ENCODE data around the gene SCG2. TPM values are rescaled to one million over a fixed set of nuclear protein-coding genes. Genes with fewer than 3 reads are reported as not detected.
A peak's percentile ranks its signal among the peaks of the same experiment; 100 is the strongest.

SCG2 gene
- total RNA-seq, 1 experiment from 2014 or later, result 19.8 TPM

GRCh38 chr2:223587301-223587700, 14.9 kb downstream of the SCG2 start:
- intact Hi-C loops (cut with micrococcal nuclease), result no loop called here
- Histone ChIP-seq H3K9ac (ENCODE audit: low read length) (no peak overlapping the region), H3K27me3 (ENCODE audit: insufficient read depth, low read length) (no peaks in the 10 kb centered on the region), H3K4me3 (replicated peaks in 1 of 2; ENCODE audit: low read depth in 1 of 2, low read length in 2 of 2) (no peak overlapping the region), H3K4me1 (ENCODE audit: control insufficient read depth in 1 of 2, insufficient read depth in 2 of 2, low read length in 2 of 2) (peaks cover 21 to 34% of the 10 kb centered on the region in 2 experiments; a peak in 3 of 4 replicates), H3K9me3 (ENCODE audit: control insufficient read depth in 1 of 2, insufficient read depth in 1 of 2, low read depth in 1 of 2, low read length in 2 of 2) (no peaks in the 10 kb centered on the region), H4K20me1 (ENCODE audit: insufficient read depth) (no peaks in the 10 kb centered on the region), H3K9me2 (ENCODE audit: insufficient read depth) (no peaks in the 10 kb centered on the region), H3K79me2 (ENCODE audit: insufficient read depth, low read length) (no peaks in the 10 kb centered on the region), H3K36me3 (ENCODE audit: control insufficient read depth in 1 of 2, insufficient read depth in 2 of 2, low read length in 2 of 2) (no peaks in the 10 kb centered on the region), H2AFZ (ENCODE audit: low read depth, low read length, poor library complexity, severe bottlenecking) (no peak overlapping the region), H3K4me2 (ENCODE audit: low read length) (no peak overlapping the region), H3K27ac (ENCODE audit: low read depth, low read length) (no peak overlapping the region)
- ChIA-PET RAD21 (ENCODE audit: low non-redundant PET in 1 of 2, low total read pairs in 2 of 2, uncharacterized antibody in 2 of 2, unreplicated experiment in 2 of 2) (no interaction called here), POLR2A (no interaction called here), CTCF (no interaction called here)
- BruUV-seq (replicated peaks), result TSS peak; percentile 65
- DNase-seq (ENCODE audit: low read depth, low spot score), result no peak
- ATAC-seq, result no peak
- TF ChIP-seq ZNF274 (IDR thresholded peaks at IDR 0.05; ENCODE audit: low read depth, low read length) (no peak), EZH2 (IDR thresholded peaks at IDR 0.05) (no peak), RAD21 (IDR thresholded peaks at IDR 0.05; ENCODE audit: low read depth) (no peak), CEBPB (IDR thresholded peaks at IDR 0.05; ENCODE audit: low read depth) (no peak), REST (IDR thresholded peaks at IDR 0.05; ENCODE audit: low read depth) (no peak), JUND (IDR thresholded peaks at IDR 0.05) (no peak), ZBTB33 (IDR thresholded peaks at IDR 0.05; ENCODE audit: extremely low read depth, insufficient replicate concordance, low read length) (no peak), CTCF (IDR thresholded peaks at IDR 0.05 in 2 of 3, conservative IDR thresholded peaks at IDR 0.05 in 1 of 3; ENCODE audit: borderline replicate concordance in 1 of 3, insufficient read depth in 1 of 3, low read depth in 2 of 3, low read length in 2 of 3) (no peak), CBX3 (IDR thresholded peaks at IDR 0.05; ENCODE audit: low read depth) (no peak), ELF1 (IDR thresholded peaks at IDR 0.05; ENCODE audit: borderline replicate concordance, low read depth) (no peak), ZFX (IDR thresholded peaks at IDR 0.05) (no peak), YY1 (IDR thresholded peaks at IDR 0.05; ENCODE audit: extremely low read depth, insufficient replicate concordance, low read depth, low read length) (no peak), MAX (IDR thresholded peaks at IDR 0.05) (no peak), POLR2A (IDR thresholded peaks at IDR 0.05; ENCODE audit: borderline replicate concordance, extremely low read depth, insufficient read depth, insufficient read length) (no peak)
